Muscle of arm (tissue), 12 donors: Measurements from ENCODE around the gene PLXNA2. TPM values are rescaled to one million over a fixed set of nuclear protein-coding genes. Genes with fewer than 3 reads are reported as not detected.

Experiments
- DNase-seq: peaks from one replicate; pipeline ENCODE4 v3.0.0-alpha.2; 2013
- polyA plus RNA-seq, 12 donors: library from polyadenylated mRNA; unstranded; fragments of 120-200 nt; gene quantifications; one replicate each; pipeline ENCODE4 v1.2.1, GENCODE V29; 2013; ENCODE audit not compliant: insufficient read length in 12 of 12

Gene PLXNA2
- polyA plus RNA-seq, 12 donors = 20.4 to 39.2 (median 33.6) TPM; not detected in 1

DNA sequence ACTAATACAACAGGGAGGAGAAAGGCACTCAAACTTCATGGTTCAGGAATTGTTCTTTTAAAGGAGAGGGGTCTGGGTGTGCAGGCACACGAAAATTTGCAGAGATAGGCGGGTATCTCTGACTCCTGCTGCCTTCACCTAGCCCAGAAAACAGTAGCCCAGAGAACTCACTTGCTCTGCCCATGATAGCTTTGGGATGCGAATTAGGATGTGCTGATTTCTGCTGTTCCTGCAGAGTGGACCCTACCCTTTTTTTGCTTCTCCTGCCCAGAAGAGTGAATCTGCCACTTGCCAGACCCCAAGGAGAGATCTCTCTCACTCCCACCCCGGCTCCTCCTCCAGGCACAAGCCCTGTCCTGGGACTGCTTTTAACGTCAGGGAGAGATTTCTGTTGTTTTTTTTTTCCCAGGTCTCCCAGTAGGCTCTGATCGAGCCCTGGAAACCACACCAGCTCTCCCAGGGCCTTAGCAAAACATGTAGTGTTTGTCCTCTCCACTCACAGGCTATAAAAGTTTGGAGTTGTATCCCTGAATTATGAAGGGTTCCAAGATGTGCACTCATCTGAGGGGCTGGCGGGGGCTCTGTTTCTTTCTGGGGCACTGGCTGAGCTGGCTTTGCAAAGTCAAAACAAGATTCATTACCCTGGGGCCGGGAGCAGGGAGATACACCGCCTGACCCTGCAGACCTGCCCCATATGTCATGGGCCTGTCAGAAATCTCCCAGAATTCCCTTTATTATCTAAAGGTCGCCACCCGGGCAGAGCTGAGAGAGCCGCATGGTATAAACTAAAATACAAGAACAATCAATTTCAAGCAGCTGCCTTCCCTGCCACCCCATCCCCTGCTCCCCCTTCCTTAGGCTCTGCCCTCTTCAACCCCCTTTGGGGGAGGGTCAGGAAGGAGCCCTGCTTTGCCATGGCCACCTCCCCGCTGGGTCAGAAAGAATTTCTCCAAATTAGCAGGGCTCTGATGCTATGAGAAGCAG lies 17.9 kb downstream of the PLXNA2 start:
- DNase-seq = no peak

DNA sequence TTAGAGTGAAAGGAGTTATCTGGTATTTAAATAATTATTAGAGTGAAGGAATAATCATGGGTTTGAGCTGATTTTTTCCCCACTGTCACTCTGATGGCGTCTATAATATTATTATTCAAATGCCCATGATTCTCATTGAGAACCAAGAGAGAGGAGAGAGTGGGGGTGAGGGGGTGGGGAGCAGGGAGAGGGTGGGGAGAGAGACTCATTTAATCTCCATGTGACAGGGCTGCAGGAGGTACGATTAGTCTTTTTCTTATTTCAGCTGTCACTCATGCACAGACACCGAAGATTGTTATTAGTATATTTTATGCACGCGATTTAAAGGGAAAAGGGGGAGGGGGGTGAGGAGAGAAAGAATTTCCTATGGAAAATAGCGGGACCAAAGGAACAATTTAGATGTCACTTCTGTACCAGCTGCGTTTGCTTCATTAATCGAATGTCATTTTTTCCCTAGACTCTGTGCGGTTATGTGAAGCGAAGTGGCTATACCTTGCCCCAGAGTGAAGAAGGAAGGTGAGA lies 19.9 kb downstream of the PLXNA2 start:
- no peak for DNase-seq

DNA sequence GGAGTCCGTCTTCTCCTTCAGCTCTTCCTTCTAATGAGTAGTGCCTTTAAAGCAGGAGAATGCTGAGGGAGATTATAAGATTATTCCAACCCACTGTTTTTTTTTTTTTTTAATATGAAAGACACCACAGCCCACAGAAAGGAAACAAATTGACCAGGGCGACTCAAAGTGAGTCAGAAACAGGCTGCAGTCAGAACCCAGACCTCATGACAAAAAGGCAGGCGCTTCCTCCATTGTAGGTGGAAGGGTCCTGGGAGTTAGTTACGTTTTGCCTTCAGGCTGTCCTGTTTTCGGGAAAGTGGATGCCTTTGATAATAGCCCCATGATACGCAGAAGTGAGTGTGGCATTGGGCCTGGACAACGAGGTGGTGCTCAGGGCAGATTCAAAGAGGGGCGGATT lies 21.0 kb downstream of the PLXNA2 start:
- no peak for DNase-seq

DNA sequence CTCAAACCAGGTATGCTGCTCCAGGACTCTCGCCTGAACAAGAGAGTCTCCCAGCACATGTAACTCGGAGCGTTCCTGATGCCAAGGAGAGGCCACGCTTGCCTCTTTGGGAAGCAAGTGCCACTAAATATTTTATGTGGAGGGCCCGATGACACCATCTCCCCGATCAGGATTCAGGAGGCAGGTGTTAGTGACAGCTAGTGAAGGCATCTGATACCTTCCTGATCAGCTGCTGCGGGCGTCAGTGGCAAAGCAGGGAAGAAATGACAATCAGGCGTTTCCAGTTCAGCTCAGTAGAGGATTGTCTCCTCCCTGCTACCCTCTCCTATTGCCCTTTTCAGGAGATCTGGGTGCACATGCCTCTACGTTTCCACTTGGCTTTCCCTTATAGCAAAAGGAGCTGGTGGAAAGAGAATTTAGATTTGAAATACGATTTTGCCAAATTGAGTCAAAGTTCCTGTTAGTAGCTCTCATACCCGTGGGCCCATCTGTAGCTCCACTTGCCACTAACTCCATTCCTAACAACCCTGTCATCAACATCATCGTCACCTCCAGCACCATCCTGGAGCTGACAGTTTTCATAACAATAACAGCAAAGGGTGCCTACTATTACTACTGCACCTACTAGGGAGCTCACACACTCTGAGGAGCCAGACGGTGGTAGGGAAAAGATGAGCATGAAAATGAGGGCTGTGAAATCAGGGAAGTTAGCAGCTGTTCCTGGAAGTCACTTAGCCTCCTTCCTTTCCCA lies 21.6 kb downstream of the PLXNA2 start:
- DNase-seq = no peak

DNA sequence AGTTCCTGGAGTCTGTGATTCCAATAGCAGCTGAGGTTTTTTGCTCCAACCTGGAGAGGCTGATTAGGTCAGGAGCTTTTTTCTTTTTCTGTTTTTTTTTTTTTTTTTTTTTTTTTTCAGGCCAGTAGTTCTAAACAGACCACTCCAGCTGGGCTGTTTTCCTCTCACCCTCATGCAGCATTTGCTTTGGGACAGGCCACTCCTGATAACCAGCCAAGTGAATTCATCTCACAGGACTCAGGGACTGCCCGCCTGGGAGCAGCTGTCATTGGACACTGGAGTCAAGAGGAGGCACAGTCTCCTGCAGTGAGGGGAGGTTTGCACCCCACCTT lies 22.9 kb downstream of the PLXNA2 start:
- no peak for DNase-seq

DNA sequence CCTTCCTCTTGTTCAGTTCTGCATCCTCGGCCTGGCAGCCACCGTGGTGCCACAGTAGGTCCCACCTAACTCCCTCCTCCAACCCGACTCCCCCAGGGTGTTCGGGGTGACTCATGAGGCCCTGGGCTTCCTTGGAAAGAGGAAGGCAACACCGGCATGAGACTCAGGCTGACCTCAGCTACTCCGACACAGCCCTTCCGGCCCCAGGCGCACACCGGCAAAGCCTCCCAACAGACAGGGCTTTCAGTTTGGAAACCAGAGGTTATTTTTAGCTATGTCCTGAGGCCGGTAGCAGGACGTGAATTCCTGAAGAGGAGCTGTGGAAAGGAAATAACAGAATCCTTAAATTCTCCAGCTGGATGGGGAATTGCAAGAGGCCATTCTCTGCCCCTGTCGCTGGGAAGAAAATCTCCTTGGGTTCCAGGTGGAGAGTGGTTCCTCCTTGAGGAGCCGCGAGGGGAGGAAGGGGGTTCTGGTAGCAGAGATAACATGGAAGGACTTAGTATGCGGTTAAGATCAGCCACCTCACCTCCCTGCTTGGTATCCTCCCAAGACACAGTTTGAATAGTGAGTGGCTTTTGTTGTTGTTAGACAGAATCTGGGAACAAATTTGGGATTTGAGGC lies 24.4 kb downstream of the PLXNA2 start:
- no peak for DNase-seq

DNA sequence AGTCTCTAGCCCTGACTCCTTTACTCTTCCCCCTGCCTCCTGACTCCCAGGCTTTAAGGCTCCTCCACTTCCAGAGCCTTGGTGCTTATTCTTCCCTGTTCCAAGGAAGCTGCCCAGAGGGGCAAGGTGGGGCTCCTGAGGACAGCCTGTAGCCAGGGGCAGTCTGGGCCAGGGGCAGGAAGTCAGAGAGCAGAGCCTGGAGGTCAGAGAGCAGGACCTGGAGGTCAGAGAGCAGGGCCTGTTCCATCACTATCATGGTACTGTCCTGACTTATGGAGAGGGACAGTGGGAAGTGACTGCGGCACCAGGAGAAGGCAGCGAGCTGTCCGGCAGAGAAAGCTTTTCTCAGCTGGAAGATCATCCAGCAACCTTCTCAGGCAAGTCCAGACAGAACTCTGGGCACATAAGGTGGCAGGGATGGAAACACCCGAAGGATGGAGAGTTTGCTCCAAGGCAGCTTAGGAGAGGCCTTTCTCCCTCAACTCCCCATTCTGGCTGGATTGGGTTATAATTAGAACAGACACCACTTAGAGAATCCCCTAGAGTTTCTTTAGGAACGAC lies 25.0 kb downstream of the PLXNA2 start:
- DNase-seq = no peak

DNA sequence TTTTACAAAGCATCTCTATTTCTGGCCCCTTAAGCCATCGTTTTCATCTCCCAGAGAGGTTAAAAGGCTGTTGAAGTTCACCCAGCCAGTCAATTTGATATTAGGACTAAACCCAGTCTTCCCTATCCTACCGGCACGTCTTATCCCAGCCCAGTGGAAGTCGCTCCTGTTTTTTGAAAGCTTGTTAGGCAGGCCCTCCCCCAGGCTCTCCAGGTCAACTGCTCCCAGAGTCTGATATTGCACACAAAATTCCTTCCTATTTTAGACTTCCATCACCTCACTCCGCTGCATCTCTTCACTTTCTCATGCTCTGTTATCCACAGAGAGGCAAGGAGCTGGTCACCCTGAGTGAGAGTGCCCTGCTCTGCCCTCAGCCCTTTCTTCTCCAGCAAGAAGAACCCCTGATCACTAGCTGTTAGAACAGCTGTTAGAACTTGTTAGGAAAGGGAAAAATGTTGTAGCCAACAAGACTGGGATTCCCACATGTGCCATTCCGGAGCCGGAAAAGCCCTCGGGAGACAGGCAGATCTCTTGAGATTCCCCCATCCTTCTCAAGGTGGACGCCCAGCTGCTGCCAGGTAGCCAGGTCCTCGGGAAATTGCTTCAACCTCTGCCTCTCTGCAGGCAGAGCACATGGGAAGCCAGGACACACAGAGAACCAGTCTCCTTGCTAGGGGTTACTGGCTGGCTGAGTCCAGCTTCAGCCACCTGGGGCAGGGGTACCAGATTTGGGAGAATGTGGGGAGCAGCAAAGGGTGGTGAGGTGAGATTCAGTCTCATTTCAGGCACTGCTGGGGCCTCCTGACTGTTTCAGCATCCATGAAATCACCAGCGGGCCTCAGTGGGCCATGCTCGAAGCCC lies 25.7 kb downstream of the PLXNA2 start:
- no peak for DNase-seq

DNA sequence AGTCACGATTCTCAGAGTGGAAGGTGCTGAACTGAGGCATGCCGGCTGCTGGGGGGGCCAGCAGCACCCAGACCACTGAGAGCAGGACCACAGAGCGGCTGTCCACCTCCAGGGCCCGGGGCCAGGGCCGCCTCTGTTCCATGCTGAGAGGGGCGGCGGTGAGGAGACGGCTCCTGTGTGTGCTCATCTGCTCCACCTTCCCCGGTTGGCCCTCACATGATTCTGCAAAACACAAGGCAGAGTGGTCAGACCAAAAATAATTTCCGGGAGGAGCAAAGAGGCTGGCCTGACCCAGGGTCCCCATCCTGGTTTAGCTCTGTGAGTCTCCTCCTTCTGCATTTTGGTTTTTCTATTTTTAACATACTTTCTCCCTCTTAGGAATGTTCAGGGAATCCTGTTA lies 26.4 kb downstream of the PLXNA2 start:
- no peak for DNase-seq

DNA sequence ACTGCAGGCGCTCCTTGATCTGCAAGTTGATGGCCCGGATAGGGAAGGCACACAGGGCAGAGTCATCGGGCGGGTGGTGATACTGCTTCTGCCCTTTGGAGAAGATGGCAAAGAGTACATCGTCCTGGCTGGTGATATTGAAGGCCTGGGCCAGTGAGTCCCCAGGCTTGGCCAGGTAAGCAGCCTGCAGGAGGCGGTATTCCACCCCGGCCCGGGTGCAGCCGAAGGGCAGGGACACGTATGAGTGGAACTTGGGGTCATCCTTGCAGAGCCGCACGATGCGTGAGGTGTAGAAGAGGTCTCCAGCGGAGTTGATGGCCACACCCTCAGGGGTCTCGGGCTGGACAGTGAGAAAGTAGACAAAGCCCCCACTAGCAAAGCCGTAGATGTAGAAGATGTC lies 27.4 kb downstream of the PLXNA2 start:
- DNase-seq = no peak

DNA sequence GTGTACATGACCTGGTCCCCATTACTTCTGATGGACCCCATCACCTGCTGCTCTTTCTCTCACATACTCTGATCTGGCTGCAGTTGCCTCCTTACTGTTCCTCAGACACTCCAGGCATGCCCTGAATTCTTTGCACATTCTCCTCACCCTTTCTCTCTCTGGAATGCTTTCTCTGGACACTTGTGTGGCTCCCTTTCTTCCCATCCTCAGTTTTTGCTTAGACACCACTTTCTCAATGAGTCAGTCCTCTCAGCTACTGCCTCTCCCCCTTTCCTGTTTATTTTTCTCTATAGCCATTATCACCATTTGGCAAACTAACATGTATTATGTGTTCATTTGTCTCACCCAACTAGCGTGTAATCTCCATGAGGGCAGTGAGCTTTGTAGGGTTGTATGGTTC lies 28.1 kb downstream of the PLXNA2 start:
- DNase-seq = no peak

DNA sequence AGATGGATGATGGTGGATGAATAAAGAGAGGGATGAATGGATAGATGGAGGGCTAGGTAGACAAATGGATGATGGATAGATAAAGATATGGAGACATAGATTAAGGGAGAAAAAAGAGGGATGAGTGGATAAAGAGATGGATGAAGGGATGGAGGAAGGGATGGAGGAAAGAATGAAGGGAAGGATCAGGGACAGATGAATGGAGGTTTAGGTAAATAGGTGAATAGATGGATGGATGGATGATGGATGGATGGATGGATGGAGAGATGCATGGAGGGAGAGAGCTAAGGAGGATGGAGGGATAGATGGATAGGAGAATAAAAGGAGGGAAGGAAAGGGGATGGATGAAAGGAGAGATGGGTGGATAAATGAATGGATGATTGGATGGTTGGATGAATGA lies 28.8 kb downstream of the PLXNA2 start:
- DNase-seq = no peak

DNA sequence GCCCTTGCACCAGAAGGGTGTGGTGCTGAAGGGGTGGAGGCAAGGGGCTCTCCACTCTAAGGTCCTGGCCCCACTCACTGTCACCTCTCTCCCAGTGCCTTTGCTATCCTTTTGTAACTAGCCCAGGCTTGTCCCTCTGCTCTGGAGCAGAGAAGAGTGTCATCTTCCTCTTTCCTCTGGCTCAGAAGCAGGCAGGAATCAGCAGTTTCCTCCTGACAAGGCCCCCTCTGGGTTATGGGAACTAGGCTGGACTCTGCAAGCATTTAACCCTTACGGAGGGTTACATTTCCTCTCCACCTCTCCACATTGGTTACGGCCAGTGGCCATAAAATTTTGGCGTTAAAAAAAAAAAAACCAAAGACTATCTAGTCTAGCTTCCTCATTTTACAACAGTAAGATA lies 30.4 kb downstream of the PLXNA2 start:
- DNase-seq = no peak

DNA sequence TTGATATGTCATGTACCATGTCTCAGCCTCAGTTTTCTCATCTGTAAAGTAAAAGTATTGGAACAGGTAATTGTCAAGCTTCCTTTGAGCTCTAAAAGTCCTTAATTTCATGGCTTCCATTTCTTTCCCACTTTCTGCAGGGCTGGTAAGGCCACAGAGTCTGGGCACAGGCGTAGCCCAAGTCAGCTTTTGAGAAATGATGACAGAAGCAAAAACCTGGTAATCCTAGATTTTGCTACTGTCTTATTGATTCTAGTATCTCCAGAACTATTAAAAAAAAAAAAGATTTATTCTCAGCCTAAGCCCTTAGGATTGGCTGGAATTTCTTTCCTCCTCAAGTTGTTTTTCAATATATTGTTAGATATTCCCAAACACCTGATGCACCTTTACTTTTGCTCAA lies 31.3 kb downstream of the PLXNA2 start:
- no peak for DNase-seq

DNA sequence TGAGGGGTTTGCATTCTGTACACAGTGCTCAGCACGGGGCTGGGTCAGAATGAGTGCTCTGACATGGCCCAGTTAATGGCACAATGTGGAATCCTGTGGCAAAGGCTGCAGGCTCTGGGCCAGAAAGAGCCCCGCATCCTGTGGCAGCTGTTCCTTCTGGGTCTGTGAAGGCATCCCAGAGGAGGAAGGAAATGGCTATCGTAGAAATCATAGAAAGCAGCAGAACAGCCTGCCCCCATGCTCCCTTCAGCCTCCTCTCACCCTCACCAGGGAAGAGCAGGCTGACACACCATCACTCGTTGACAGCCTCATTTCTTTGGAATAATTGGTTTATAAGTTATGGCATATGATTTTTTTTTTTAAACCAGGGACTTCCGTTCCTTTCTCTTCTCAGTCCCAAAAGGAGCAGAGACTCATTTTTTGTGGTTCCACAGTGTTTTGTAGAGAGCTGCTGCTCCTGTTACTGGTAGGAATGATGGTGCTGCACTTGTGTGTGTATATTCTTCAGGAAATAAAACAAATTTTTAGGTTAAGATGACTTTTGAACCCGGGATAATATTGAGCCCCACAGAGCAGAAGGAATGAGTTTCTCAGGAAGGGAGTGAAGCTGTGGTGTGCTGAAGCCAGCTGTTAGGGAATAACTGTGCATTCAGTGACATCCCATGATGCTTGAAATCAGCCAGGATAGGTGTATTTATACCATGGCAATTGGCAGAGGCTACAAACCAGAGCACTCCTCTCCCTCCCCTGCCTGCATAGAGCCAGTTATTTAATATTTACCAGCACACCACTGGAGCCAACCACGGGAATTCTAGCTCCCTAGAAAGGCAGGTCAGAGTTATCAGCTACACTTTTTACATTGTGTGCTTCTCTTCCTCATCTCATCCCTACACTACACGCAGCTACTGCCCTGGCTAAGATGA lies 32.0 kb downstream of the PLXNA2 start:
- DNase-seq = no peak

DNA sequence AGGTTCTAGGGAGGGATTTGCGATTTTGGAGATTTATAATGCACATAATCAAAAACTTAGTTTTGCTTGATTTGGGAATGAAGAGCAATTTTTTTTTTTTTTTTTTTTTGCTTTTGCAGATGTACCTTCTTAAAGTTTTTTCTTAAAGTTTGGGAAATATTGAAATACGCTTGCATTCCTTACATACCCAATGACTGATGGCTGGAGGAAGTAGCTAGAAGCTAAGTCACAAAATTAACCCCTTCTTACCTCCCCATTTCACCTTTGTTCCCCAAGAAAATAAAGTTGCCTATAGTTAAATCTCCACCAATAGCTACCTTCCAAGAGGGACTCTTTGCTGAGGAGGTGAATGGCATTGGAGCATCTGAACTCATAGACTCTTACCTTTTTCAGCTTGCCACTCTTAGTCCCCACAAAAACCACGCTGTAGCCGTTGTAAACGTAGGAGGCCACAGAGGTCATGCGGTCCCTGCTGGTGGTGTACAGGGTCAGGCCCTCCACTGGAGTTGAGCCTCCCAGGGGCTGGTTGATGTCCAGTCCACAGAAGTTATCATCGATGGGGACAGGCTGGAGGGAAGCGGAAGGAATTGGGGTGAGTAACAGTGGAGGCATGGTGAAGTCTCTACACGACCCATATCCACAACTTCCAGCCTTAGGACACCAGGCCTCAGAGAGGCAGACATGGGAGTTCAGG lies 34.1 kb downstream of the PLXNA2 start:
- DNase-seq = no peak

DNA sequence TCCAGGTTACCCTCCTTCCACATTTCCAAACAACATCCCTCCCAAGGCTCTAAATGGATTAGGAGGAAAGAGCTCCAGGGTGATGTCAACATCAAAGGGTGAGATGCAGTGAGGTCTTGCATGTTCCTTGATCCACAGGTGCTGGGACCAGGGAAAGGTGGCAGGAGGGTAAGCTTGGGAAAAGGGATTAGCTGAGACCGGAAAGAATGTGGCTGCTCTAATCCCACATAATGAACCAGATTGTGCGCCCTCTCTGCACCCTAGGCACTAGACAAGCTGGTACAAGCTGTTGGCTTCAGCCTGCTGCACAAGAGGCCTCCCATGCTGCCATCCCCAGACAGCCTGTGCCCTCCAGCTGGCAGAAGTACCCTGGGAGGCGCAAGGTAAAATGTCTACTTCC lies 34.9 kb downstream of the PLXNA2 start:
- DNase-seq = no peak

DNA sequence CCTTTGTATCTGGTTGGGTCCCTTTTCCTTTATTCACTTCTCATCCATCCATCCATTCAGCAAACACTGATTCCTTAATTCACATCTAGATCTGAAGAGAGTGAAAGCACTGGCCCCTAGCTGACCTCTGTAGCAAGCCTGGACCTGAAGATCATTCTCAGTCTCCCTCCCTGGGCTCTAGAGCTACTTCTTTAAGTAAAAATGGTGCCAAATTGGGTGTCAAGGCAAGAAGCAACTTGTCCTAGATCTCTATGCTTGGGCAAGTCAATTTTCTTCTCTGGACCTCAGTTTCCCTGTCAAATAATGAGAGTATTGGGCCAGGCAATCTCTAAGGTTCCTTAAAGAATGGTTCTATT lies 36.1 kb downstream of the PLXNA2 start:
- no peak for DNase-seq

DNA sequence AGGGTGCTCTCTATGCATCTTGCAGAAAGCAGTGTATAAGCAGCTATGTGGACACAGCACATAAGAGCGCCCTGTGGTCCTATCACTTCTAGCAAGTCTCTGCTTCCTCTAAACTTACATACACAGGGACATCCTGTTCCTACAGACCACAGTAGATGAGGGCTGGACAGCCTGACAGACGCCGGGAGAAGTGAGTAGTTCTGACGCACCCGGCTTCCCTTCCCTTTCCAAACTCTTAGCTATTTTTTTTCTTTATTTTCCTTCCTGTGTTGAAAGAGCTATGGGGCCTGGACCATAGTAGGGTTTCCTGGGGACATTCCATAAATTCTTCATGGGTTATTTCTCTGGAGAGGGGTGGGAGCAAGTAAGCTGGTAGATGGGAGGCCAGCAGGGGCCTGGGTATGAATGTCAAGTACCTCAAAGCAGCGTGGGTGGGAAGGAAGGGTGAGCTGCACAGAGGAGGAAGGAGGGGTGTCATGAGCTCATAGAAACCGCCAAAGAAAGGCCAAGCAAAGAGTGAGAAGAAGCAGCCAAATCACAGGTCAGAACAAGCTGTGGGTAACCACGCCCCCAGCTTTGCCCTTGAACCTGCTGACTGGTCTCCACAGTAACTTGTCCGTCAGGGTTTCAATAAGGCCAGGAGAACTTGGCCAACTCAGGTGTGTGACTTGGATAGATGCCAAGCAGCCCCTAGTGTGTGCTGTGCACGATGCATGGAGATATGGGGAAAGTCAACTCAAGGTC lies 36.6 kb downstream of the PLXNA2 start:
- no peak for DNase-seq
